ENCODE data around the gene SPNS1.

- TF ChIP-seq POLR2A (IDR thresholded peaks at IDR 0.05) (no peak), CTCF (IDR thresholded peaks at IDR 0.05) (no peak)
These were observed 54.8 kb downstream of the SPNS1 start for GRCh38 chr16:29029168-29029994.
